Progenitor cell of endocrine pancreas (in vitro differentiated cells): Measurements from ENCODE around the gene MSI2. TPM values are rescaled to one million over a fixed set of nuclear protein-coding genes. Genes with fewer than 3 reads are reported as not detected.

Source experiments
- DNase-seq: peaks from one replicate; pipeline ENCODE4 v3.0.0; 2021; ENCODE audit warnings: low spot score; ENCODE audit not compliant: unreplicated experiment
- H3K27ac Mint-ChIP-seq: 2 replicates; pipeline ENCODE4 v1.8.0; 2021; ENCODE audit warnings: mild to moderate bottlenecking, moderate library complexity, mixed read lengths
- H3K27me3 Mint-ChIP-seq: 2 replicates; pipeline ENCODE4 v1.8.0; 2021; ENCODE audit warnings: mixed read lengths
- H3K36me3 Mint-ChIP-seq: 2 replicates; pipeline ENCODE4 v1.8.0; 2022; ENCODE audit warnings: mixed read lengths; ENCODE audit not compliant: insufficient read depth
- H3K4me1 Mint-ChIP-seq: 2 replicates; pipeline ENCODE4 v1.8.0; 2021; ENCODE audit warnings: low read depth, mixed read lengths
- H3K4me3 Mint-ChIP-seq: 2 replicates; pipeline ENCODE4 v1.8.0; 2021; ENCODE audit warnings: low read depth, mild to moderate bottlenecking, moderate library complexity, mixed read lengths
- H3K9me3 Mint-ChIP-seq: 2 replicates; pipeline ENCODE4 v1.8.0; 2021; ENCODE audit warnings: low read depth, mixed read lengths
- total RNA-seq: library from RNA; stranded (reverse); gene quantifications from 2 replicates; pipeline ENCODE4 v1.2.1, GENCODE V29; 2021
- TF ChIP-seq, protein P1 (sequence below): fragments of 200-600 bp; sonication (generic); IDR thresholded peaks from one replicate; pipeline ENCODE4 v1.5.0; 2021; ENCODE audit warnings: antibody characterized with exemption, mild to moderate bottlenecking; ENCODE audit not compliant: unreplicated experiment

MSI2 gene
- total RNA-seq, 1 donor from 2014 or later: 164 TPM

- DNase-seq: no peak
- TF ChIP-seq, protein P1, sequence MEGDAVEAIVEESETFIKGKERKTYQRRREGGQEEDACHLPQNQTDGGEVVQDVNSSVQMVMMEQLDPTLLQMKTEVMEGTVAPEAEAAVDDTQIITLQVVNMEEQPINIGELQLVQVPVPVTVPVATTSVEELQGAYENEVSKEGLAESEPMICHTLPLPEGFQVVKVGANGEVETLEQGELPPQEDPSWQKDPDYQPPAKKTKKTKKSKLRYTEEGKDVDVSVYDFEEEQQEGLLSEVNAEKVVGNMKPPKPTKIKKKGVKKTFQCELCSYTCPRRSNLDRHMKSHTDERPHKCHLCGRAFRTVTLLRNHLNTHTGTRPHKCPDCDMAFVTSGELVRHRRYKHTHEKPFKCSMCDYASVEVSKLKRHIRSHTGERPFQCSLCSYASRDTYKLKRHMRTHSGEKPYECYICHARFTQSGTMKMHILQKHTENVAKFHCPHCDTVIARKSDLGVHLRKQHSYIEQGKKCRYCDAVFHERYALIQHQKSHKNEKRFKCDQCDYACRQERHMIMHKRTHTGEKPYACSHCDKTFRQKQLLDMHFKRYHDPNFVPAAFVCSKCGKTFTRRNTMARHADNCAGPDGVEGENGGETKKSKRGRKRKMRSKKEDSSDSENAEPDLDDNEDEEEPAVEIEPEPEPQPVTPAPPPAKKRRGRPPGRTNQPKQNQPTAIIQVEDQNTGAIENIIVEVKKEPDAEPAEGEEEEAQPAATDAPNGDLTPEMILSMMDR: no peak
- H3K36me3 Mint-ChIP-seq: peaks cover 9% of the 10 kb centered on the region
Observed at GRCh38 chr17:57284984-57285646, 28.8 kb downstream of the MSI2 start.

DNA sequence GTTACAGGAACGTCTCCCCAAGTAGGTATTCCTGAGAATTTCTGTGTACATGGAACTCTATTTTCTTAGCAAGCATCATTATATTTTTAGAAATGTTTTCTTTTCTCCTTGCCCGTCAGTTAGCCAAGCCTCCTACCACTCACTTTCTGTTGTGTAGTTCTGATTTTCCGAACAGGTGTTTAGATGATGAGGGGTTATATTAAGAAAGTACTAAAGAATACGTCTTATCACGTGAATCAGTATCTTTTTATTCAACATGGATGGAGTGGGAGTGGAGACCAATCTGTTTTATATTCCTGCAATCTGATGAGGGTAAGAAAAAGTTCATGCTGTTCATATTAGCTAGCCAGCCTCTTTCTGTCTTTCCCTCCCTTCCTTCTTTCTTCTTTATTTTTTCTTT, 29.4 kb downstream of the MSI2 start:
- Mint-ChIP-seq H3K27me3 (no peaks in the 10 kb centered on the region), H3K27ac (peak overlapping the region; percentile 82), H3K4me1 (peaks cover 63% of the 10 kb centered on the region), H3K4me3 (no peak overlapping the region), H3K9me3 (no peaks in the 10 kb centered on the region), H3K36me3 (peaks cover 6% of the 10 kb centered on the region)
- no peak for DNase-seq
- TF ChIP-seq, protein P1: no peak

More at GRCh38 chr17:57284984-57285646, 28.8 kb downstream of the MSI2 start:
- Mint-ChIP-seq H3K4me3 (peak overlapping the region; percentile 41), H3K9me3 (no peaks in the 10 kb centered on the region), H3K27me3 (no peaks in the 10 kb centered on the region), H3K27ac (peak overlapping the region; percentile 82), H3K4me1 (peaks cover 63% of the 10 kb centered on the region)

GRCh38 chr17:57286399-57287105, 30.2 kb downstream of the MSI2 start:
- Mint-ChIP-seq H3K9me3 (no peaks in the 10 kb centered on the region), H3K36me3 (peaks cover 3% of the 10 kb centered on the region), H3K4me1 (peaks cover 58% of the 10 kb centered on the region), H3K4me3 (no peak overlapping the region), H3K27ac (peak overlapping the region; percentile 82), H3K27me3 (no peaks in the 10 kb centered on the region)
- no peak for DNase-seq
- TF ChIP-seq, protein P1: no peak

- Mint-ChIP-seq H3K9me3 (no peaks in the 10 kb centered on the region), H3K36me3 (peaks cover 2% of the 10 kb centered on the region), H3K4me1 (peaks cover 51% of the 10 kb centered on the region), H3K27ac (peak overlapping the region; percentile 38), H3K4me3 (no peak overlapping the region), H3K27me3 (no peaks in the 10 kb centered on the region)
- TF ChIP-seq, protein P1: no peak
- no peak for DNase-seq
Observed at GRCh38 chr17:57288040-57288772, 31.9 kb downstream of the MSI2 start.

DNA sequence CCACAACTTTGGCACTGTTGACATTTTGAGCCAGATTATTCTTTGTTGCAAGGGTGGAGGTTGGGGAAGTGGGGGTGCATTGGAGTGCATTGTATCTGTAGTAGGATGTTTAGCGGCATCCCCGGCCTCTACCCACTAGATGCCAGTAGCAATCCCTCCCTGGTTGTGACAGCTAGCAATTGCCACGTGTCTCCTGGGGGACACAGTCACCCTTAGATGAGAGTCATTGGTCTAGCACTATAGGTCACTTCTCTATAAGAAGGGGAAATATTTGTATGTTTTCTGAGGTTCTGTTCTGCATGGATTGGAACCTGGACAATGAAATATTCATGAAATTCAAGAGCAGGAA, 32.4 kb downstream of the MSI2 start:
- Mint-ChIP-seq H3K9me3 (no peaks in the 10 kb centered on the region), H3K4me3 (no peak overlapping the region), H3K27me3 (no peaks in the 10 kb centered on the region), H3K36me3 (peaks cover 2% of the 10 kb centered on the region), H3K27ac (peak overlapping the region; percentile 29), H3K4me1 (peaks cover 46% of the 10 kb centered on the region)
- DNase-seq: no peak
- TF ChIP-seq, protein P1: no peak
